Measurements from ENCODE around the gene PPP6R3. TPM values are rescaled to one million over a fixed set of nuclear protein-coding genes. Genes with fewer than 3 reads are reported as not detected.

PPP6R3 gene
- total RNA-seq, 1 donor from 2014 or later: 115 TPM

- no peaks in the 10 kb centered on the region for H3K27me3 Mint-ChIP-seq (ENCODE audit: unreplicated experiment)
- H3K9me3 Mint-ChIP-seq (ENCODE audit: unreplicated experiment): no peaks in the 10 kb centered on the region
- DNase-seq (ENCODE audit: low spot score): no peak
- no peak overlapping the region for H3K4me3 Mint-ChIP-seq (ENCODE audit: unreplicated experiment)
- H3K4me1 Mint-ChIP-seq (ENCODE audit: unreplicated experiment): peaks cover 26% of the 10 kb centered on the region
- no peak overlapping the region for H3K27ac Mint-ChIP-seq (ENCODE audit: unreplicated experiment)
- TF ChIP-seq CTCF (IDR thresholded peaks at IDR 0.05; ENCODE audit: unreplicated experiment): no peak
- peaks cover 6% of the 10 kb centered on the region for H3K36me3 Mint-ChIP-seq (ENCODE audit: low read depth, unreplicated experiment)
Measured at GRCh38 chr11:68439355-68440065, 21.0 kb upstream of the PPP6R3 start.

- TF ChIP-seq CTCF (IDR thresholded peaks at IDR 0.05; ENCODE audit: unreplicated experiment): no peak
- Mint-ChIP-seq H3K4me1 (ENCODE audit: unreplicated experiment) (peaks cover 26% of the 10 kb centered on the region), H3K27me3 (ENCODE audit: unreplicated experiment) (no peaks in the 10 kb centered on the region), H3K27ac (ENCODE audit: unreplicated experiment) (no peak overlapping the region), H3K9me3 (ENCODE audit: unreplicated experiment) (no peaks in the 10 kb centered on the region), H3K4me3 (ENCODE audit: unreplicated experiment) (no peak overlapping the region), H3K36me3 (ENCODE audit: low read depth, unreplicated experiment) (peaks cover 6% of the 10 kb centered on the region)
- no peak for DNase-seq (ENCODE audit: low spot score)
Measured at GRCh38 chr11:68440224-68440623, 20.3 kb upstream of the PPP6R3 start.

GRCh38 chr11:68441466-68442230 is 18.9 kb upstream of the PPP6R3 start:
- Mint-ChIP-seq H3K4me3 (ENCODE audit: unreplicated experiment) (no peak overlapping the region), H3K27me3 (ENCODE audit: unreplicated experiment) (no peaks in the 10 kb centered on the region), H3K9me3 (ENCODE audit: unreplicated experiment) (no peaks in the 10 kb centered on the region), H3K4me1 (ENCODE audit: unreplicated experiment) (peaks cover 25% of the 10 kb centered on the region), H3K36me3 (ENCODE audit: low read depth, unreplicated experiment) (peaks cover 6% of the 10 kb centered on the region), H3K27ac (ENCODE audit: unreplicated experiment) (no peak overlapping the region)
- TF ChIP-seq CTCF (IDR thresholded peaks at IDR 0.05; ENCODE audit: unreplicated experiment): no peak
- no peak for DNase-seq (ENCODE audit: low spot score)

- DNase-seq (ENCODE audit: low spot score): no peak
- H3K4me3 Mint-ChIP-seq (ENCODE audit: unreplicated experiment): no peak overlapping the region
- peaks cover 2% of the 10 kb centered on the region for H3K27me3 Mint-ChIP-seq (ENCODE audit: unreplicated experiment)
- peaks cover 8% of the 10 kb centered on the region for H3K36me3 Mint-ChIP-seq (ENCODE audit: low read depth, unreplicated experiment)
- H3K9me3 Mint-ChIP-seq (ENCODE audit: unreplicated experiment): no peaks in the 10 kb centered on the region
- TF ChIP-seq CTCF (IDR thresholded peaks at IDR 0.05; ENCODE audit: unreplicated experiment): no peak
- peaks cover 18% of the 10 kb centered on the region for H3K4me1 Mint-ChIP-seq (ENCODE audit: unreplicated experiment)
- H3K27ac Mint-ChIP-seq (ENCODE audit: unreplicated experiment): no peak overlapping the region
Measured at GRCh38 chr11:68442433-68442832, 18.1 kb upstream of the PPP6R3 start.

- Mint-ChIP-seq H3K4me3 (ENCODE audit: unreplicated experiment) (no peak overlapping the region), H3K27me3 (ENCODE audit: unreplicated experiment) (peaks cover 3% of the 10 kb centered on the region), H3K36me3 (ENCODE audit: low read depth, unreplicated experiment) (peaks cover 16% of the 10 kb centered on the region), H3K27ac (ENCODE audit: unreplicated experiment) (no peak overlapping the region), H3K4me1 (ENCODE audit: unreplicated experiment) (peaks cover 14% of the 10 kb centered on the region), H3K9me3 (ENCODE audit: unreplicated experiment) (no peaks in the 10 kb centered on the region)
- DNase-seq (ENCODE audit: low spot score): no peak
- TF ChIP-seq CTCF (IDR thresholded peaks at IDR 0.05; ENCODE audit: unreplicated experiment): no peak
Measured at GRCh38 chr11:68444566-68444965, 16.0 kb upstream of the PPP6R3 start.
